GM10847 (cell line): ENCODE measurements around the gene TRAPPC5.

Experiments
- POLR2A ChIP-seq: IDR thresholded peaks from 2 replicates; pipeline ENCODE4 v1.6.1; 2011; ENCODE audit not compliant: insufficient read length; ENCODE audit errors: extremely low read depth

The TRAPPC5 gene

DNA sequence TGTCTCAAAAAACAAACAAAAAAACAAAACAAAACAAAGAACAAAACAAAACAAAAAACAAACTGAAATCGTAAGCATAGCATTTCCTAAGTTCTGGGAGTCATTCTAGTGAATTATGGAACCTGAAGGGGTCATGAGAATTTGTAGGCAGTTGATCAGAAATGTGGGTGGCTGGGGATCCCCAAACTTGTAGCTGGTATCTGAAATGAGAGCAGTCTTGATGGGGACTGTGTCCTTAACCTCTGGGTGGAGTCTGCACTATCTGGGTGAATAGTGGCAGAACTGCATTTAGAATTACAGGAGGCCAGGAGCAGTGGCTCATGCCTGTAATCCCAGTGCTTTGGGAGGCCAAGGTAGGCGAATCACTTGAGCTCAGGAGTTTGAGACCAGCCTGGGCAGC, 45.2 kb downstream of the TRAPPC5 start:
- no peak for TF ChIP-seq POLR2A

DNA sequence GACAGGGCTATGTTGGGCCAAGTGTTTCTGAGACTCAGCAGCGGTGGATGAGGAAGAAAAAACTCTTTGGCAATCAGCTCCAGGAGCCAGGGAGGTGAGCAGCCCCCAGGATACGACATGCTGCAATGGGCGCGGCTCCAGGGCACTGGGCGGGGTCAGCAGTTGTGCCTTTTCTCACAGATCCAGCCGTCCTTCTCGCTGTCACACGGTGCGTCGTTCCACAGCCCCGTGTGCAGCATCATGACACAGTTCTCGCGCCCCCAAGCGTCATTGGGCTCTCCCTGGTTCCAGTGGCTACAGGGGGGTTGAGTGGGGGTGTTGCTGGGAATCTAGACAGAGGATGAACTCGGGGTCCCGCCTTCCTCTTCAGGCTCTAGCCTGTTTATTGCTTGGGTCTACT, 48.6 kb downstream of the TRAPPC5 start:
- TF ChIP-seq POLR2A: no peak

DNA sequence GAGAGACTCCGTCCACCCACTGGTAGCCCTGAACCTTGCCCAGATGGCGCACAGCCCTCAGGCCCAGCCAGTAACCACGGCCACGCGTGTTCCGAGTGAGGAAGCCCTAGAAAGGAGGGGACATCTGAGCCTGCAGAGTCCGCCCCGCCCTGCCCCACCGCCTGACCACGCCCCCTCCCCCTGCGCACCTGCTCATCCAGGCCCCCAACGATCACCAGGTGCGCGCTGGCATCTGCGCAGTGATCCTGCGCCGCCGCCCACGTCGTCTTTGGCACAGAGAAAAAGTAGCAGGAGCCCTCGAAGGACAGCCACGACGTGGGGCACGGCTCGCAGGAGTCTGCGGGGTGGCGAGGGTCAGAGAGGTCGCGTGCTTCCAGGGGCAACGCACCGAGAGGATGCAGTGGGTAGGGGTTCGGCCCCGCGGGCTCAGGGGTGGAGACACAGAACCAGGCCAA, 49.2 kb downstream of the TRAPPC5 start:
- no peak for TF ChIP-seq POLR2A

DNA sequence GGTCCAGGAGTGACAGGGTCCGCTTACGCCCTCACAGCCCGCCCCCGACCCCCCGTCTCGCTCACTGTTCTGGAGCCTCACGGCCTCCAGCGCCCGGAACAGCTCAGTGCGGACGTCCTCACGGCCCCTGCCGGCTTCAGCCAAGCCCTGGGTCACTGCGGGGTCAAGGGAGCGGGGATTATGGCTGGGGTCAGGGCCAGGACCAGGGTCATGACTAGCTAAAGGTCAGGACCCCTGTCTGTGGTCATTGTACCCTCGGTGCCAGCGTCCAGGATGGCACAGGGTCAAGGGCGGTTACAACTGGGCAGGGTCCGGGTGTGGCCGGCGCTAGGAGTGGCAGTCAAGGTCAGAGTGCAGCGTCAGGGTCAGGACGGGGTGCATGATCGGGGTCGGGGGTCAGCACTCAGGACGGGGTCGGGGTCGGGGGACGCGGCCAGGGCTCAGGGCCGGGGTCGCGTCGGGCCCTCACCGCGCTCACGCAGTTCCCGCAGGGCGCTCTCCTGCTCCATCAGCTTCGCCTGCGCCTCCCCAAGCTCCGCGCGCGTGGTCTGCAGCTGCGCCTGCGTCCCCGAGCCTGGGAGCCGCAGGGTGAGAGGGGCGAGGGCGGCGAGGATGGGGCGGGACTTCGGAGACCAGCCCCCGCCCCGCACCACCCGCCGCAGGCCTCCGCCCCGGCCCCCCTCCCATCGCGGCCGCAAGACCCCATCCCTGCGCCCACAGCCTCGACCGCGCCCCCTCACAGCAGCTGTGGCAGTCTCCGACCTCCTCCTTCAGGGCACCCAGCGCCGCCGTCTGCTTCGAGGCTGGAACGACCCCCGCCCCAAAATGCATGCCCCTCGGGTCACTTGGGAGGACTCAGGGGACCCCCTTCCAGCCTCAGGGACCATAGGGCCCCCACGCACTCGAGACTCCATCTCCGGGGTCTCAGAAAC, 49.9 kb downstream of the TRAPPC5 start:
- TF ChIP-seq POLR2A: no peak

DNA sequence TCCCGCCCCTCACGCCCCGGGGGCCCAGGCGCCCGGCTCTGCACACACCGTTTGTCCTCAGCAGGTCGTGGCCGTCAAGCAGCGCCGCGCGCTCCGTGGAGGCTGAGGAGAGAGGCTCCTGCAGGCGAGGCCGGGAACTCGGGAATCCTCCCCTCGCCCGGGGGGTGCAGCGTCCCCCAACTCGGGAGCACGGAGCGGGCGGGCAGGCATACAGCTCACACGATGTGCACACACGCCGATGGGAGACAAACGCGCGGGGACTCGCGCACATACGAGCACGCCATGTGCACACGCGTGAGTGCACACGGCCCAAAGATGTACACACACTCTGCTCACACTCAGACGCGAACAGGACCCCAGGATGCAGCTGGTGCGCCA, 50.6 kb downstream of the TRAPPC5 start:
- TF ChIP-seq POLR2A: no peak

DNA sequence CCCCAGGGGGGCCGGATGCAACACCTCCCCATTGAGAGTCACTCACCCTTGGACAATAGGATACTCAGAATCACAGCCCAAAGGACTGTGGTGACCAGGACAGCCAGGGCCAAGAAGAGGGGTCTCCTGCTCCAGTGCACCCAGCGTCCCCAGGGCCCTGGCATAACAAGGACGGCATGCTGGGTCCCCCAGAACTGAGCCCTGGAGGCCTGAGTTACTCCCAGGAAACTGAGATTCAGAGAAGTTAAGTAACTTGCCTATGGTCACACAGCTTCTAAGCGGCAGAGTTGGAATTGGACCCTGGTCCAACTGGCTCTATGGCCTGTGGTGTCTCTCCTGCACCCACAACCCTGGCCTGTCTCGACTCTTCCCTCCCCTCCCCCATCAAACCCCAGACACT, 51.0 kb downstream of the TRAPPC5 start:
- no peak for TF ChIP-seq POLR2A

DNA sequence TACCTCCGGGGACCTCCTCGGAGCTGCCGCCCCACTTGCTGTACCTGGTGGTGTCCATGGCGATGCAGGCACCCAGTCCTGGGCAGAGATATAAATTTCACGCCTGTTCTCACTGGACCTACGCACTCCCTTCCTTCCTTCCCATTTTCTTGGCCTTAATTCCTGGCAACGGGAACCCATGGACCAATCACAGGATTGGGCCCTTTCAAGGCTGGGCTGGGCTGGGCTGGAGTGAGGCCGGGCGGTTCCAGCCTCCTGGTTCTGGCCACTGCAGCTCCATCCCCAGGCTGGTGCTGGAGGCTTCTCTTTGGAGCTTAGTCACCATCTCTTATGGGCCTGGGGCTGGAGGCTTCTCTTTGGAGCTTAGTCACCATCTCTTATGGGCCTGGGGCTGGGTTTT, 51.4 kb downstream of the TRAPPC5 start, which contains the start of gene CLEC4G:
Gene CLEC4G (minus strand): TSS at position 66 of the 400 bp plus-strand sequence. CDS start 8 bp downstream, at position 58.
- no peak for TF ChIP-seq POLR2A

DNA sequence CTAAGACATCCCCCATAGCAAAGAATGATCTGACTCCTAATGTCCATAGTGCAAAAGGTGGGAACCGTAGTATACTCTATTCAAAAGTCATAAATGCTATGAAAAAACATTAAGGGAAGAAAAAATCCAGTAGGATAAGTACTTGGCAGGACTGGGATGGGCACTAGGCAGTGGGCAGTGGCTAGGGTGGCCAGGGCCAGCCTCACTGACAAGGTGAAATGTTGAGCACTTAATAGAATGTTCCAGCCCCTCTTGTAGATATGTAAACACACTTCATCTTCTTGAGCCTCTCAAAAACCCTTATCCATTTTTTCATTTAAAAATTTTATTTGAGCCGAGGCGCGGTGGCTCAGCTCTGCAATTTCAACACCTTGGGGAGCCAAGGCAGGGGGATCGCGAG, 52.7 kb downstream of the TRAPPC5 start:
- no peak for TF ChIP-seq POLR2A

DNA sequence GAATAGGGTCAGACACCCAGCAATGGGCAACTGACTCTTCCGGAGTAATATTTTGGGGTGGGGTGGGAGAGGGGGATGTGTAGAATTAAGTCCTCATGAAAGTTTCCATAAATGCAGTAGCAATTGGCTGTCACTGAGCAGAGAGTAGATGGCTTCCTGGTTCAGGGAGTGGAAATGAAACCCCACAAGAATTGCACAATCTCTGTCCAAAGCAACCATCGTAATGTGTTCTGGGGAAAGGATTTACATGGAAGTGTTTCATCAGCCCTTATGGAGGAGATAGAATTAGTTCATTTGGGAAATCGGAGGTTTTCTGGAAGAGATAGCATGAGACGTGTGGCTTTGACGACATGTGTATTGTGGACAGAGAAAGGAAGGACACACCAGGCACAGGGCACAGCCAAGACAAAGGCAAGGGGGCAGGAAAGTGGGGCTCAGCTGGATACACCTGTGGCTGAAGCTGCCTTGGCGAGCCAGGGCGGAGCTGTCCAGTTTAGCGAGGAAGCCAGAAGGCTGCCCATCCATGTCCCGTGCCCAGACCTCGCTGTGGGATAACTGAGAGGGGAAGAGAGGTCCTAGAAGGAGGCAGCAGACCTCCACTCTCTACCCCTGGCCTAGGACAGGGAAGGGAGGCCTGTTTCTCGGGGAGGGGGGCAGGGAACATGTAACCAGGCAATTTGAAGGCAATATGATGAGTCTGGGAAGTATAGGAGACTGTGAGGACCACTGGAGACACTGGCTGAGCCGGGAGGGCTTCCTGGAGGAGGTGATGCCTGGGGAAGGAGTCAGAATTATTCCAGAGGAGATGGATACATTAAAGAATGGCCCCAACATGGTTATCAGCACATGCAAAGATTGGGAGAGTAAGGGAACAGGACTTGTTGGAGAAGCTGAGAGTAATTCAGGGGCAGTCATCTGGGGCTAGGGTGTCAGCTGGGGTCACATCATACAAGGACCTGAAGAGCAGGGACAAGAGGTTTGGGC, 53.9 kb downstream of the TRAPPC5 start:
- TF ChIP-seq POLR2A: no peak

DNA sequence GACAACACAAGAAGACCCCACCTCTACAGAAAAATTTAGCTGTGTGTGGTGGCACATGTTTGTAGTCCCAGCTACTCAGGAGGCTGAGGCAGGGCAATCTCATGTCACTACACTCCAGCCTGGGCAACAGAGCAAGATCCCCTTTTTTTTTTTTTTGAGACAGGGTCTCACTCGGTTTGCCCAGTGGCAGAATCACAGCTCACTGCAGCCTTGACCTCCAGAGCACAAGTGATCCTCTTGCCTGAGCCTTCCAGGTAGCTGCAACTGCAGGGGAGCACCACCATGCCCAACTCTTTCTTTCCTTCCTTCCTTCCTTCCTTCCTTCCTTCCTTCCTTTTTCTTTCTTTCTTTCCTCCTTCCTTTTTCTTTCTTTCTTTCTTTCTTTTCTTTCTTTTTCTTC, 55.5 kb downstream of the TRAPPC5 start:
- TF ChIP-seq POLR2A: no peak

DNA sequence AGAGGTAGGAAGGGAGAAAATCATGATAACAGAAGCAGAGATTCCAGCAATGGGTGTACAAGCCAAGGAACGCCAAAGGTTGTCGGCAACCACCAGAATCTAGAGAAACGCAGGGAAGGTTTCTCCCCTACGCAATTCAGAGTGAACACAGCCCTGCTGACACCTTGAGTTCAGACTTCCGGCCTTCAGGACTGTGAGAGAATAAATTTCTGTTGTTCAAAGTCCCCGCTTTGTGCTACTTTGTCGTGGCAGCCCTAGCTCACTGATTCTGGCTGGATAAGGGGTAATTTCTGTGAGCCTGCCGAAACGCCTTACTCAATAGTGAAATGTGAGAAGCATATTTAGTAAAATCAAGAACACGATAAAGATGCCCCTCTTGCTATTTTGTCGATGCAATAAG, 56.6 kb downstream of the TRAPPC5 start:
- TF ChIP-seq POLR2A: no peak
